ENCODE data around the gene EIPR1.

Gene EIPR1

GRCh38 chr2:3269425-3270094, 108.1 kb downstream of the EIPR1 start:
- no peak for DNase-seq (ENCODE audit: low spot score)

- no peak for DNase-seq (ENCODE audit: low spot score)
These were observed 109.0 kb downstream of the EIPR1 start for GRCh38 chr2:3268705-3269029.

- DNase-seq (ENCODE audit: low spot score), result no peak
These were observed 109.5 kb downstream of the EIPR1 start for GRCh38 chr2:3267869-3268704.

- no peak for DNase-seq (ENCODE audit: low spot score)
These were observed 110.4 kb downstream of the EIPR1 start for GRCh38 chr2:3266925-3267867.

GRCh38 chr2:3265981-3266924, 111.4 kb downstream of the EIPR1 start:
- no peak for DNase-seq (ENCODE audit: low spot score)

- no peak for DNase-seq (ENCODE audit: low spot score)
These were observed 112.1 kb downstream of the EIPR1 start for GRCh38 chr2:3265471-3265870.

GRCh38 chr2:3264010-3264744, 113.4 kb downstream of the EIPR1 start:
- no peak for DNase-seq (ENCODE audit: low spot score)

GRCh38 chr2:3263487-3263886, 114.1 kb downstream of the EIPR1 start:
- DNase-seq (ENCODE audit: low spot score), result no peak

- DNase-seq (ENCODE audit: low spot score), result no peak
These were observed 114.9 kb downstream of the EIPR1 start for GRCh38 chr2:3262437-3263388.

GRCh38 chr2:3261511-3261910, 116.1 kb downstream of the EIPR1 start:
- DNase-seq (ENCODE audit: low spot score), result no peak

- no peak for DNase-seq (ENCODE audit: low spot score)
These were observed 116.7 kb downstream of the EIPR1 start for GRCh38 chr2:3260959-3261358.

GRCh38 chr2:3257826-3258225, 119.8 kb downstream of the EIPR1 start:
- no peak for DNase-seq (ENCODE audit: low spot score)

- DNase-seq (ENCODE audit: low spot score), result no peak
These were observed 120.5 kb downstream of the EIPR1 start for GRCh38 chr2:3257166-3257565.

GRCh38 chr2:3256605-3257004, 121.0 kb downstream of the EIPR1 start:
- DNase-seq (ENCODE audit: low spot score), result no peak

- DNase-seq (ENCODE audit: low spot score), result no peak
These were observed 121.5 kb downstream of the EIPR1 start for GRCh38 chr2:3256157-3256556.

GRCh38 chr2:3254442-3254941, 123.1 kb downstream of the EIPR1 start:
- DNase-seq (ENCODE audit: low spot score), result no peak

- DNase-seq (ENCODE audit: low spot score), result no peak
These were observed 123.6 kb downstream of the EIPR1 start for GRCh38 chr2:3253913-3254441.

GRCh38 chr2:3251946-3252345, 125.7 kb downstream of the EIPR1 start:
- no peak for DNase-seq (ENCODE audit: low spot score)

Data from SK-N-DZ (cell line).